Stimulated activated CD8-positive, alpha-beta memory T cell treated with anti-CD3 and anti-CD28 coated beads, Interleukin-2, amount 100 ng/mL, for 48 hours (primary cell): Measurements from ENCODE around the gene PIAS1.
A peak's percentile ranks its signal among the peaks of the same experiment; 100 is the strongest.
"Not testable (repeated sequence)": the region's sequence is repeated elsewhere in the genome, so short reads cannot be mapped to it uniquely, and the experiment has no call there.

Source experiments
- DNase-seq, 2 donors: peaks; one replicate each; pipeline ENCODE4 v3.0.0-alpha.2; 2020; ENCODE audit warnings: low read depth in 2 of 2

PIAS1 gene

GRCh38 chr15:68053701-68054627 lies at the start of gene PIAS1:
PIAS1 (plus strand) TSS chr15:68054315; CDS start chr15:68054327, 12 bp downstream.
- peak; percentile 90 to 96 for DNase-seq

GRCh38 chr15:68007642-68008041 lies 46.5 kb upstream of the PIAS1 start:
- not testable (repeated sequence) for DNase-seq

DNA sequence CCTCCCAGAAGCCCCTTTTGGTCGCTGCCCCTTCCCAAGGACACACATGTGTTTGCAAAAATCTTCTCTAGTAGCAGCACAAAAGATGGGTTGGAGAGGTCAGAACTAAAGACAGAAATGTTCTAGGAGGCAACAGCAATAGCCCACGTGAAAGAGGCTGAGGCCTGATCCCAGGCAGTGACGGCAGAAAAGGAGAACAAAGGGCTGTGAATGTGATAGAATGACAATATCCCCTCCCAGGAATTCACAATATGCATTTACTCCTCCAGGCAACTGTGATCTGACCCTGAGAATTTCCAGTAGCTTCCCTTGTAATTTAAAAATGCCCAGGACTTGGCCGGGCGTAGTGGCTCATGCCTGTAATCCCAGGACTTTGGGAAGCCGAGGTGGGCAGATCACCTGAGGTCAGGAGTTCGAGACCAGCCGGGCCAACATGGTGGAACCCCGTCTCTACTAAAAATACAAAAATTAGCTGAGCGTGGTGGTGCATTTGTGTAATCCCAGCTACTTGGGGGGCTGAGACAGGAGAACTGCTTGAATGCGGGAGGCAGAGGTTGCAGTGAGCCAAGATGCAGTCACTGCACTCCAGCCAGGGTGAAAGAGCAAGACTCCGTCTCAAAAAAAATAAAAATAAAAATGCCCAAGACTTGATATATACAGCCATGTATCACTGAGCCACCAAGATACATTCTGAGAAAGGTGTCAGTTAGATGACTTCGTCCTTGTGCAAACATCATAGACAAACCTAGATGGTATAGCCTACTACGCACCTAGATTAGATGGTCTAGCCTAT lies 43.6 kb upstream of the PIAS1 start:
- DNase-seq, result no peak

GRCh38 chr15:68012911-68013310 lies 41.2 kb upstream of the PIAS1 start:
- DNase-seq, result no peak

- no peak for DNase-seq
These were observed 39.9 kb upstream of the PIAS1 start for GRCh38 chr15:68014219-68014618.

DNA sequence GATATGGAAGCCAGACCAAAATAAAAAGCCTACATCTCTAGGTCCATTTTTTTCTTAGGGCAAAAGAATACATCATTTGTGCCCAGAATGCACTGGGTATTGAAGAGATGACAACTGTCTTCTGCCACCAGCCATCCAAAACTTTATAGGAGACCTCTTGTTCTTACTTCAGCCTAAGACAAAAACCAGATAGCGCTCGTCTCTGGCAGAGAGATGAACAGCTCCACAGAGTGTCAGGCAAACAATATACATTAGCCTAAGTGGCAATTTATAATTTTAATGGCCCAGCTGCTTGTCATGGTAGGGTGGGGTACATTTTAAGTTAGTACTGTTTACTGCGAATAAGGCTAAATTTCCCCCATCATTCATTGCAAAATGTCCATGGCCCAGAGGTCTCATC lies 38.9 kb upstream of the PIAS1 start:
- DNase-seq, result no peak

GRCh38 chr15:68017201-68017600 lies 36.9 kb upstream of the PIAS1 start:
- DNase-seq, result no peak

- DNase-seq, result no peak
These were observed 35.2 kb upstream of the PIAS1 start for GRCh38 chr15:68018797-68019444.

DNA sequence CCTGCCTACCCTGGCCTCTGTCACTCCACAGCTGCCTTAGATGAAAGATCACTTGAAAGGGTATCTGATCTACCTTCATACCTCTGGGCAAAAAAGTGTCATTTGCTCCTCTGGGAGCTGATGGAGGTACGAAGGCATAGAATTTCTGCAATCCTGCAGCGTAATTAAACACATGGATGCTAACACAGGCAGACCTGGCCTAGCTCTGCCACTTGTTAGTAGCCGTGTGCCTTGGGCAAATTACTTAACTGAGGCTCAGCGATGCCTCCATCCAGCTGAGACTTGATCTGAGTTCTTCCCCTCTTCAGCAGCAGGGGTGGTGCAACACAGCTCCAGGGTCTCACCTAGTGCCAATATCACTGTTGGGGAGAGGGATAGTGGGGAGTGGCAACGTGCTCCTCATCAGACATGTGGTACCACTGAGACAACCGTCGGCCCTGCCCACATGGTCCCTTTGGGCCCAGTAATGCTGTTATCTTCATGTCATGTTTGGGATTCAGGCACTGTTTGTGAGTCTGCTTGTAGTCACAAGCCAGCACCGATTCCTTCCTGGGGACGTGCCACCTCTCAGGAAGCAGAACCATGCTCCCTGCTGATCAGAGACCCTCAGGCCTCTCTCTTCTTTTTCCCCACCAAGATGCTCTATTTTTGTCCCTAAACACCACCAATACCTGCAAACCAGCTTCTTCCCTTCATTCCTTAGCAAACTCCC lies 34.1 kb upstream of the PIAS1 start:
- no peak for DNase-seq

- DNase-seq, result no peak
These were observed 33.4 kb upstream of the PIAS1 start for GRCh38 chr15:68020685-68021084.

GRCh38 chr15:68022061-68022460 lies 32.1 kb upstream of the PIAS1 start:
- no peak for DNase-seq

DNA sequence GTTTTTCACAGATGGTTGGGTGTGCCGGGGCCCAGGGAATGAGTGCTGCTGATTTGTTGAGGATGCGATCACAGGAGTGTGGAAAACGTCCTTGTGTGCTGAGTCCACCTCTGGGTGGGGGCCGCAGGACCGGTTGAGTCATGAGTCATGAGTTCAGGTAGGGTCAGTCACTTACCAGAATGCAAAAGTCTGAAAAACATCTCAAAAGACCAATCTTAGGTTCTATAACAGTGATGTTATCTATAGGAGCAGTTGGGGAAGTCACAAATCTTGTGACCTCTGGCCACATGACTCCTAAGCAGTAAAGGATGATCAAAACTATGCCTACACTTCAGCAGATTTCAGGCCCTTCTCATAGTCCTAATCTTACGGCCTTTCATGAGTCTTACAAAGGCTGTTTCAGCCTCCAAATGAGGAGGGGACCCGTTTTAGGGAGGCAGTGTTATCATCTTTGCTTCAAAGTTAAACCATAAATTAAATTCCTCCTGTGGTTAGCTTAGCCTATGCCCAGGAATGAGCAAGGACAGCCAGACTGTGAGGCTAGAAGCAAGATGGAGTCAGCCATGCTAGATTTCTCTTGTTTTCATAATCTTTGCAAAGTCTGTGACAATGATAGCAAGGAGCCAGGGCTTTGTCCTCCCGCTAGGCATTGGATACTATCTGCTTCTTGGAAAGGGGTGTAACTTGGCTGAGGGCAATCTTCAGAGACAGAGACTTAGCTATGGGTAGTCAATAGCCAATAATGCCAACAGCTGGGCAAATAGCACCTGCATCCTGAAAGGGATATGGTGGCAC lies 30.6 kb upstream of the PIAS1 start:
- DNase-seq, result no peak

DNA sequence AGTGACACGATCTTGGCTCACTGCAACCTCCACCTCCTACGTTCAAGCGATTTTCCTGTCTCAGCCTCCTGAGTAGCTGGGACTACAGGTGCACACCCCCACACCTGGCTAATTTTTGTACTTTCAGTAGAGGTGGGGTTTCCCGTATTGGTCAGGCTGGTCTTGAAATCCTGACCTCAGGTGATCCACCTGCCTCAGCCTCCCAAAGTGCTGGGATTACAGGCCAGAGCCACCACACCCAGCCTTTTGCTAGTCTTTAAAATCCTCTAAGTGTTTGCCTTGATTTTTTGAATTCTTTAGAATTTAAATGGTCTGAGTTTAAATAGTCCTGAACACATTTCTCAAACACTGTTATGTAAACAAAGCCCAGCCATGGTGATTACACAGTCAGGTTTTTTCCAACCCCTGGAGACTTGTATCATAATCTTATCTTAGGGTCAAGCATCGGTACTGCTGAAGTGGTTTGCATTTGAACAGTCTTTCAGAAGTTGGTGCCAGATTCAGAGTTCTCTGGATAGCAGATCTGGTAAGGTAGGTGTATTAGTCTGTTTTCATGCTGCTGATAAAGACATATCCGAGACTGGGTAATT lies 28.2 kb upstream of the PIAS1 start:
- no peak for DNase-seq

DNA sequence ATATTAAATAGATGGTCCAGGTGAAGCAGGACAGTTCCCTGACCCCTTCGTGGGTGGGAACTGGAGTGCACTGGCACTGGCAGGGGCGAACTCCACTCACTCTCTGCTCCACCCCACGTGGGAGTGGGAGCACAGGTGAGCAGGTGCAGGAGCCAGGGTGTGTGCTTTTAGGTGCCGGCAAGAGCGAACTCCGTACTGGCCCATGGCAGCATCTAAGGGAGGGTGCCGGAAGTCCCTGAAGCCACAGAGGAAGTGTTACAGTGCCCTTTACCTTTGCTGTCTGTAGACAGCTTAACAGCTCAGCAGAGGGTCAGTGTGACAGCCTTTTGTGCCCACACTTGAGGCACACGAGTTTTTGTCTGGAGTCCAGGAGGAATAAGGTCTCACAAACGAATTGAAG lies 26.7 kb upstream of the PIAS1 start:
- no peak for DNase-seq

GRCh38 chr15:68028137-68028887 lies 25.8 kb upstream of the PIAS1 start:
- no peak for DNase-seq

DNA sequence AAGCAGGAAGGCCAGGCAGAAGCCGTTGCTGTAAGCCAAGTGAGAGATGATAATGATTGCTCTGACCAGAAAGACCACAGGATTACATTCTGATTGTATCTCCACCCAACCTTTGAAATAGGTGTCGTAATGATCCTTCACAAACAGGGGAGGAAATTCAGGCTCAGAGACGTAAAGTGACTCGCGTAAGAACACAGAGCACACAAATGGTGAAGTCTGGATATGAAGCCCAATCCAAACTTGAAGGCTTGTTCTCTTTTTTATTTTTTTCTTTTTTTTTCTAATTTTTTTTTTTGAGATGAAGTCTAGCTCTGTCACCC lies 25.3 kb upstream of the PIAS1 start:
- no peak for DNase-seq

- no peak for DNase-seq
These were observed 24.2 kb upstream of the PIAS1 start for GRCh38 chr15:68029959-68030358.

- DNase-seq, result no peak
These were observed 22.7 kb upstream of the PIAS1 start for GRCh38 chr15:68031404-68031803.

- DNase-seq, result no peak
These were observed 21.4 kb upstream of the PIAS1 start for GRCh38 chr15:68032672-68033071.

- DNase-seq, result no peak
These were observed 20.0 kb upstream of the PIAS1 start for GRCh38 chr15:68034081-68034480.
